Activated T-helper 1 cell treated with Interleukin-2 at 50 U/mL for 16 hours (primary cell): Measurements from ENCODE around the gene MOB3A.
A peak's percentile ranks its signal among the peaks of the same experiment; 100 is the strongest.
"Not testable (repeated sequence)": the region's sequence is repeated elsewhere in the genome, so short reads cannot be mapped to it uniquely, and the experiment has no call there.

Experiments
- DNase-seq: peaks from one replicate; pipeline ENCODE4 v3.0.0-alpha.2; 2020; ENCODE audit warnings: low read depth

MOB3A gene

DNA sequence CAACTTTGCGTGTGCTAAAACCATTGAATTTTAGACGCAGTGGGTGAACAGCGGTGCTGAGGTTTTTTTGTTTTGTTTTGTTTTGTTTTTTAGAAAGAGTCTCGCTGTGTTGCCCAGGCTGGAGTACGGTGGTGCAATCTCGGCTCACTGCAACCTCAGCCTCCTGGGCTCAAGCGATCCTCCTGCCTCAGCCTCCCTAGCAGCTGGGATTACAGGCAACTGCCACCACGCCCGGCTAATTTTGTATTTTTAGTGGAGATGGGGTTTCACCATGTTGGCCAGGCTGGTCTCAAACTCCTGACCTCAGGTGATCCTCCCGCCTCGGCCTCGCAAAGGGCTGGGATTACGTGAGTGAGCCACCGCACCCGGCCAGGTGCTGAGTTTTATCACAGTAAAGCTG lies 61.9 kb downstream of the MOB3A start:
- not testable (repeated sequence) for DNase-seq

DNA sequence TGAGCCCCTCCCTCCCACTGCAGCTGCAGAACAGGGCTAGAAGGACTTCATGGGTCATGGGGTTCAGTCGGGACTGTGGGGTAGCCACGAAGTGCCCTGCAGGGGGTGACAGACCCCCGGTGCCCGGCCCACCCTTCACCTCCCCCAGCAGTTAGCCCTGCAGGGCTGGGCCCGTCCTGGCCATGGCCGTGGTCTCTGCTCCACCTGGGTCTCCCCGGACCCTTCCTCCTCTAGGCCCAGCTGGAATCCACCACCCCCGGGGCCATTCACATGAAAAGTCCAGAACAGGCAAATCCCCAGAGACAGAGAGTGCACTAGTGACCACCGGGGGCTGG lies 62.3 kb downstream of the MOB3A start:
- no peak for DNase-seq

DNA sequence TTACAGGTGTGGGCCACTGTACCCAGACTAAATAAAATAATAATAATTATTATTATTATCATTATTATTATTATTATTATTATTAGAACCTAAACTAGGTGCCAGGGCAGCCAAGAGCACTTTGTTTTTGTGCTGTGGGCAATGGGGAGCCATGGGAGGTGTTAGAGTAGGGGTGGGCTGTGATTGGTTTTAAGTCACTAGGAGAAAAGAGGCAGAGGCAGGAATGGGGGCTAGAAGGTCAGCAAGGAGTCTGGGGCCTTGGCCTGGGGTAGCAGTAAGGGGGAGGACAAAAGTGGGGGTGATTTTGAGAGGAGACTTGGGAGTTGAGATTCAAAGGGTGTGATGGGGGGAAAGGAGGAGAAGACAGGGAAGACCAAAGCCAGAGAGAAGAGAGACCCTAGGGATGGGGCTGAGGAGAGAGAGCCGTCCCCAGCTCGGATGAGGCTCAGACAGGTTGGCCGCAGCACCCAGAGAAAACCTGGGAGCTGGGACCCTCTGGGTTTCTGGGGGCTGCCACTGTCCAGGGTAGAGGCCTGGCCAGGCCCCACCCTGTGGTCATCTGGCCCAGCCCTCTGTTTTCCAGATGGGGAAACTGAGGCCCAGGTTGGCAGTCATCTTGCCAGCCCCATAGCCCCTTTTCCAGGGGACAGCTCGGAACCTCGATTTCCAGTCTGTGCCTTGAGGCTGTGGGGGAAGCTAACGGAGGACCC lies 62.9 kb downstream of the MOB3A start:
- DNase-seq: no peak

DNA sequence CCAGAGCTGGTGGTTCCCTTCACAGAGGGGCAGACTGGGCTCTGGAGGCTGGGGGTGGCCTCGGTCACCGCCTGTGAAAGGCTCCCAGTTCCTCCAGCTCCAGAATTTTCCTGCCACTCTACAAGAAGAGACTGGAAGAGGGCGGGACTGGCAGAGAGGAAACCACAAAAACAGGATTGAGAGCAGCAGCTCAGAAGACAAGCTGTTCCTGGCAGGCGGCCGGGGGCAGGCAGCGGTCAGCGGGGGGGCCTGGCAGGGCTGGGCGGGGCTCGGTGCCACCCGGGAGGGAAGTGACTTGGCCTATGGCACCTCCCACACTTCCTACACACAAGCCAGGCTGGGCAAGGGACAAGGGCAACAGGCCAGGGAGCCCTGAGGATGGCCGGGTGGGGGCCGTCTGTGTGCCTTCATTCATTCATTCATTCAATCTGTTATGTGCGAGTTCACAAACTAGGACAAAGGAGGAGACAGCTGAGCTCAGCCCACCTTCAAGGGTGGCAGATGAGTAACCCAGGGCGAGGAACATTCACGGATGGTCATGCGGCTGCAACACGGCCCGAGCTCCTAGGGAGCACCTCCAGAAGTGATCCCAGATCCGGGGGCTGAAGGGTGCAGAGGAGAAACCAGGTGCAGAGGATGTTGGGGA lies 63.7 kb downstream of the MOB3A start:
- peak; percentile 35 for DNase-seq

DNA sequence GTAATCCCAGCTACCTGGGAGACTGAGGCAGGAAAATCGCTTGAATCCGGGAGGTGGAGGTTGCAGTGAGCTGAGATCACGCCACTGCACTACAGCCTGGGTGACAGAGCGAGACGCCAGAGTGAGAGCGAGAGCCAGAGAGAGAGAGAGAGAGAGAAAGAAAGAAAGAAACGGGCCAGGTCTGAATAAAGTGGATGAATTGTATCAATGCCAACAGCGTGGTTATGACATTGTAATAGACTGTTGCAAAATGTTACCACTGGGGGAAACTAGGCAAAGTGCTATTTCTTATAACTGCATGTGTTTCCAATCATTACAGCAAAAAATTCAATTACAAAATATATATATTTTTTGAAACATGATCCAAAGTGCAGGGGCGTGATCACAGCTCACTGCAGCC lies 68.8 kb downstream of the MOB3A start:
- DNase-seq: no peak

DNA sequence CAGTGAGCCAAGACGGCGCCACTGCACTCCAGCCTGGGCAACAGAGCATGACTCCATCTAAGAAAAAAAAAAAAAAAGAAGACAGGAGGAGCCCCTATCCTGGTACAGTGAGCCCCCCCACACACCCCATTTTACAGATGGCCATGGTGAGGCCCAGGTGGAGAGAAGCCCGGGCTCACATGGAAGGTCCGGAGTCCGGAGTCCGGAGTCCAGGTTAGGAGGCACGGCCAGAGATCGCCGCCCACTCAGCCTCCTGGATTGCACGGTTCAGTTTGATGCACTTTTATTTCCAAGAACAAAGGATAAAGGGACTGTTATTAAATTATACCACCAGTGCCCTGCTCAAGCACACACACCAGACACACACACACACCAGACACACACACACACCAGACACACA lies 69.4 kb downstream of the MOB3A start:
- no peak for DNase-seq

DNA sequence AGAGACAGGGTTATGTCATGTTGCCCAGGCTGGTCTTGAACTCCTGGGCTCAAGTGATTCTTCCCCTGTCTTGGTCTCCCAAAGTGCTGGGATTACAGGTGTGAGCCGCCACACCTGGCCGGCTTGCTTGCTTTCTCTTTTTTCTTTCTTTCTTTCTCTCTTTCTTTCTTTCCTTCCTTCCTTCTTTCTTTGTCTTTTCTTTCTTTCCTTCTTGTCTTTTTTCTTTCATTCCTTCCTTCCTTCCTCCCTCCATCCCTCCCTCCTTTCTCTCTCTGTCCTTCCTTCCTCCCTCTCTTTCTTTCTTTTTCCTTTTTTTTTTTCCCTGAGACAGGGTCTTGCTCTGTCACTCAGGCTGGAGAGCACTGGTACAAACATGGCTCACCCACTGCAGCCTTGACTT lies 73.8 kb downstream of the MOB3A start:
- no peak for DNase-seq

DNA sequence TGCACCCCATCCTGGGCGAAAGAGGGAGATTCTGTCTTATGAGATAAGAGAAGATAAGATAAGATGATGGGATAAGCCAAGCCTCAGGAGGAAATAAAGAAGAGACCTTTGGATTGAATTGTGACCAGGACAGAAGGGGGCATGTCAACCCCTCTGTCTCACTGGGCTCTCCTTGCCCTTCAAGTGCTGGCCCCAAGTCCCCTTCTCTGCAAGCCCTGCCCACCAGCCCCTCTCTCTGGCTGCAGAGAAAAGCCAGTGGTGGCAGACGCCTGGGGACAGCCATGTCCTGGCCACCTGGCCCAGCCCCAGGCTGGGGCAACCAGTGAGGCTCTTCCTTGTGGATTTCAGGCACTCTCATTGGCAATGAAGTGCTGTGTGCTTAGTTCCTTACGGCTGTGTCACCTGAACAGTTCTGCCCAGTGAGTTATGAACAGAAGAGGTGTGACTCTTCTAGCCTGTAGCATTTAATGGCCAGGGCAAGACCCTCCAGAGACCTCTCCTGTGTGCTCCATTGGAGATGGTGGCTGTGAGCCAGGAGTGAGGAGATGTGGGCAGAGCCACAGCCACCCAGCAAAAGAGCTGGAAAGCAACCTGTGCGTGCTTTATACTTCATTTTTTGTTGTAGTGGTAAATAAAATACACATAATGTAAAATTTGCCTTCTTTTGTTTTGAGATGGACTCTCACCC lies 74.5 kb downstream of the MOB3A start:
- no peak for DNase-seq
